Measurements from ENCODE around the gene PLSCR5.

- TF ChIP-seq CTCF (IDR thresholded peaks at IDR 0.05), result no peak
- no peak for TF ChIP-seq POLR2AphosphoS5 (IDR thresholded peaks at IDR 0.05)
Measured at GRCh38 chr3:146575636-146576035, 29.5 kb downstream of the PLSCR5 start.

All from transverse colon (tissue), 4 donors.